PC-9 (cell line): ENCODE data around the gene HAGH.

ENCODE experiments used
- EZH2 ChIP-seq: fragments of 200-600 bp; sonication (generic); IDR thresholded peaks from 2 replicates; pipeline ENCODE4 v1.8.0; 2017; ENCODE audit warnings: antibody characterized with exemption, low read depth
- TF ChIP-seq, protein P1 (sequence below): fragments of 200-600 bp; sonication (generic); conservative IDR thresholded peaks from 2 replicates; pipeline ENCODE4 v1.6.1; 2017; ENCODE audit warnings: mixed run types, antibody characterized with exemption, mild to moderate bottlenecking, moderate library complexity

DNA sequence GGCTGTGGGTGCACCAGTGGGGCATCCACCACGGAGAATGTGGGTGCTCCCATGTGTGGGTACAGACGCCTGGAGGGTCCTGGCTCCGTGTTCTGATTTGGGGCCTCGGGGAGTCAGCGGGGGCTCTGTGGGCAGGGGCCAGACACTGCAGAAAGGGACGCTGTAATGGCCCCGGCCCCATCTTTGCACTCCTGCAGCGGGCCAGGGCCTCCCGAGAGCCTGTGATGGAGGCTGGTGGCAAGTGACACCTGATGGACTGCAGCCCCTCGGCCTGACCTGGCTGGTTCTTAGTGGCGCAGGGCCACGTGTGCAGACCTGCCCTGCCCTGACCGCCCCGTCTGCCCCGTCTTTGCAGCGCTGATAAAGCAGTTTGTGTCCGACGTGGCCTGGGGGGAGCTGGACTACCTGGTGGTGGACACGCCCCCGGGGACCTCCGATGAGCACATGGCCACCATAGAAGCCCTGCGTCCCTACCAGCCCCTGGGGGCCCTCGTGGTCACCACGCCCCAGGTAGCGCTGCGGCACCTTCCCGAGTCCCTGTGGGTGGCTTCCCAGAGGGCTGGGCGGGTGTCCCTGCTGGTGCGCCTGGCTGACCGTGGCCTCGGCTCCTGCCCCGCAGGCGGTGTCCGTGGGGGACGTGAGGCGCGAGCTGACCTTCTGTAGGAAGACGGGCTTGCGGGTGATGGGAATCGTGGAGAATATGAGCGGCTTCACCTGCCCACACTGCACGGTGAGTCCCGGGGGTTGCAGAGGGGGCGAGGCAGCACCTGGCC, 39.1 kb downstream of the HAGH start:
- no peak for TF ChIP-seq EZH2
- TF ChIP-seq, protein P1, sequence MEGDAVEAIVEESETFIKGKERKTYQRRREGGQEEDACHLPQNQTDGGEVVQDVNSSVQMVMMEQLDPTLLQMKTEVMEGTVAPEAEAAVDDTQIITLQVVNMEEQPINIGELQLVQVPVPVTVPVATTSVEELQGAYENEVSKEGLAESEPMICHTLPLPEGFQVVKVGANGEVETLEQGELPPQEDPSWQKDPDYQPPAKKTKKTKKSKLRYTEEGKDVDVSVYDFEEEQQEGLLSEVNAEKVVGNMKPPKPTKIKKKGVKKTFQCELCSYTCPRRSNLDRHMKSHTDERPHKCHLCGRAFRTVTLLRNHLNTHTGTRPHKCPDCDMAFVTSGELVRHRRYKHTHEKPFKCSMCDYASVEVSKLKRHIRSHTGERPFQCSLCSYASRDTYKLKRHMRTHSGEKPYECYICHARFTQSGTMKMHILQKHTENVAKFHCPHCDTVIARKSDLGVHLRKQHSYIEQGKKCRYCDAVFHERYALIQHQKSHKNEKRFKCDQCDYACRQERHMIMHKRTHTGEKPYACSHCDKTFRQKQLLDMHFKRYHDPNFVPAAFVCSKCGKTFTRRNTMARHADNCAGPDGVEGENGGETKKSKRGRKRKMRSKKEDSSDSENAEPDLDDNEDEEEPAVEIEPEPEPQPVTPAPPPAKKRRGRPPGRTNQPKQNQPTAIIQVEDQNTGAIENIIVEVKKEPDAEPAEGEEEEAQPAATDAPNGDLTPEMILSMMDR = no peak
